ENCODE results near the gene LSM12. TPM values are rescaled to one million over a fixed set of nuclear protein-coding genes. Genes with fewer than 3 reads are reported as not detected.

Gene LSM12
- total and polyA plus RNA-seq, 2 donors (not counting 3 experiments of a cell fraction or from before 2014, with no cell fraction given): 36.5 to 68.9 TPM

DNA sequence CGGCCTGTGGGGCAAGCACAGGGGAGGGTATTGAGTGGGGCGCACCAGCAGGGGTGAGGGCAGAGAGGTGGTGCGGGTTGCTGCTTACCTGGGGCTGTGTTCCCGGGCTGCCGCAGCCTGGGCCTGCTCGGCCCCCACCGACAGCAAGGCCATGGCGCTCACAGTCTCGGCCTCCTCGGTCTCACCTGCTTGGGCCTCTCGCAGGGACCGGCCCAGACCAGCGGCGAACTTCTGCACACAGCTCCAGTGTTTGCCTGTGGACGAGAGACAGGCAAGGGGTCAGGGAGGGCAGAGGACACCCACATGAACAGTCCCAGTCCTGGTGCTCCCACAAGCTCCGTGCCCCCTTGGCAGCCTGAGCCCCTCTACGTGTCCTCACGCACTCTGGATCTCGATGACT is 11.9 kb upstream of the LSM12 start:
- no peaks in the 10 kb centered on the region for H3K9me3 ChIP-seq (replicated peaks; ENCODE audit: control insufficient read depth, insufficient read depth, low read length)

DNA sequence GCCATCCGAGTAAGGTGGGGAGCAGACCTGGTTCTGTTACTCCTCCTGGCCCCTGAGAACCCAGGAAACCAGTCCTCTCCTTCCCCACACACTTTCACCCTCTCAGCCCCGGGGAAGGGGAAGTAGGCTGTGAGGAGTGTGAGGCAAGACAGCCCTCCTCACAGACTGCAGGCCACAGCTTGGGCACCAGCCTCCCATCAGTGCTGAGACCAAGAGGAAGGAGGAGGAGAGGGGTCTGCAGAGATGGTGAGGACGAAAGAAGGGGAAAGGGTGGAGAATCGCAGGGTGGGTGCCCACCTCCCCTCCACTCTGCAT is 11.1 kb upstream of the LSM12 start:
- no peak overlapping the region for H3K27ac ChIP-seq (ENCODE audit: insufficient read depth, low read depth, low read length)
- intact Hi-C loops (cut with micrococcal nuclease) (no loop called here), dilution Hi-C loops (cut with MboI; ENCODE audit: extremely low pct_ligation_motif_present, low sequenced_read_pairs) (no loop called here)
- H3K4me3 ChIP-seq (replicated peaks in 1 of 3; ENCODE audit: insufficient read depth in 1 of 3, low read depth in 1 of 3, low read length in 3 of 3): no peak overlapping the region
- no peak overlapping the region for H3K9ac ChIP-seq (replicated peaks; ENCODE audit: extremely low read depth, insufficient read depth, low read length)
- H3K9me1 ChIP-seq (replicated peaks; ENCODE audit: control insufficient read depth, extremely low read depth, insufficient read depth, low read length): no peaks in the 10 kb centered on the region
- no peaks in the 10 kb centered on the region for H4K20me1 ChIP-seq (replicated peaks; ENCODE audit: control insufficient read depth, extremely low read depth, insufficient read depth, low read length)
- H3K4me1 ChIP-seq (ENCODE audit: control insufficient read depth, extremely low read depth, insufficient read depth, low read length): no peaks in the 10 kb centered on the region
- H3K36me3 ChIP-seq (ENCODE audit: control insufficient read depth in 2 of 2, extremely low read depth in 1 of 2, insufficient read depth in 2 of 2, low read length in 2 of 2): peaks cover 4 to 41% of the 10 kb centered on the region in 2 experiments
- CTCF ChIA-PET: no interaction called here
- TF ChIP-seq GATA2 (IDR thresholded peaks at IDR 0.05; ENCODE audit: insufficient read depth, insufficient read length, low read depth, low read length) (no peak), EZH2 (IDR thresholded peaks at IDR 0.05; ENCODE audit: borderline replicate concordance, low read depth, low read length, severe bottlenecking) (no peak), POLR2AphosphoS5 (IDR thresholded peaks at IDR 0.05; ENCODE audit: insufficient read depth, low read depth, low read length) (no peak), MYC (IDR thresholded peaks at IDR 0.05; ENCODE audit: low read depth, low read length) (no peak), FOS (IDR thresholded peaks at IDR 0.05; ENCODE audit: borderline replicate concordance, insufficient read depth, low read length) (no peak), POLR2A (IDR thresholded peaks at IDR 0.05; ENCODE audit: low read depth, low read length) (no peak), JUN (IDR thresholded peaks at IDR 0.05; ENCODE audit: borderline replicate concordance, insufficient read depth, insufficient read length, low read depth) (no peak)
- TF ChIP-seq, protein P1, sequence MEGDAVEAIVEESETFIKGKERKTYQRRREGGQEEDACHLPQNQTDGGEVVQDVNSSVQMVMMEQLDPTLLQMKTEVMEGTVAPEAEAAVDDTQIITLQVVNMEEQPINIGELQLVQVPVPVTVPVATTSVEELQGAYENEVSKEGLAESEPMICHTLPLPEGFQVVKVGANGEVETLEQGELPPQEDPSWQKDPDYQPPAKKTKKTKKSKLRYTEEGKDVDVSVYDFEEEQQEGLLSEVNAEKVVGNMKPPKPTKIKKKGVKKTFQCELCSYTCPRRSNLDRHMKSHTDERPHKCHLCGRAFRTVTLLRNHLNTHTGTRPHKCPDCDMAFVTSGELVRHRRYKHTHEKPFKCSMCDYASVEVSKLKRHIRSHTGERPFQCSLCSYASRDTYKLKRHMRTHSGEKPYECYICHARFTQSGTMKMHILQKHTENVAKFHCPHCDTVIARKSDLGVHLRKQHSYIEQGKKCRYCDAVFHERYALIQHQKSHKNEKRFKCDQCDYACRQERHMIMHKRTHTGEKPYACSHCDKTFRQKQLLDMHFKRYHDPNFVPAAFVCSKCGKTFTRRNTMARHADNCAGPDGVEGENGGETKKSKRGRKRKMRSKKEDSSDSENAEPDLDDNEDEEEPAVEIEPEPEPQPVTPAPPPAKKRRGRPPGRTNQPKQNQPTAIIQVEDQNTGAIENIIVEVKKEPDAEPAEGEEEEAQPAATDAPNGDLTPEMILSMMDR (IDR thresholded peaks at IDR 0.05; ENCODE audit: extremely low read depth in 1 of 2, insufficient read depth in 1 of 2, low read depth in 1 of 2, low read length in 2 of 2): no peak
- TF ChIP-seq, protein P2, sequence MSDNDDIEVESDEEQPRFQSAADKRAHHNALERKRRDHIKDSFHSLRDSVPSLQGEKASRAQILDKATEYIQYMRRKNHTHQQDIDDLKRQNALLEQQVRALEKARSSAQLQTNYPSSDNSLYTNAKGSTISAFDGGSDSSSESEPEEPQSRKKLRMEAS (IDR thresholded peaks at IDR 0.05; ENCODE audit: insufficient read depth, insufficient read length): no peak
- no peak overlapping the region for H3K4me2 ChIP-seq (ENCODE audit: insufficient read depth, low read length)
- H2AFZ ChIP-seq (ENCODE audit: low read depth, low read length): no peak overlapping the region
- POLR2A ChIA-PET: no interaction called here
- H3K79me2 ChIP-seq (ENCODE audit: control insufficient read depth, insufficient read depth, low read length): peaks cover 2% of the 10 kb centered on the region
- no peaks in the 10 kb centered on the region for H3K9me3 ChIP-seq (replicated peaks; ENCODE audit: control insufficient read depth, insufficient read depth, low read length)
- DNase-seq (ENCODE audit: low read depth, low spot score) (no peak), FAIRE-seq (no peak)
- no TSS peak for BruUV-seq (replicated peaks)
- H3K27me3 ChIP-seq (ENCODE audit: control insufficient read depth in 2 of 2, insufficient read depth in 2 of 2, low read length in 2 of 2): no peaks in the 10 kb centered on the region

More for the DNA sequence above, 11.9 kb upstream of the LSM12 start:
- TF ChIP-seq, protein P1 (IDR thresholded peaks at IDR 0.05; ENCODE audit: extremely low read depth in 1 of 2, insufficient read depth in 1 of 2, low read depth in 1 of 2, low read length in 2 of 2): no peak
- Histone ChIP-seq H4K20me1 (replicated peaks; ENCODE audit: control insufficient read depth, extremely low read depth, insufficient read depth, low read length) (no peaks in the 10 kb centered on the region), H3K4me2 (ENCODE audit: insufficient read depth, low read length) (no peak overlapping the region), H3K4me3 (replicated peaks in 1 of 3; ENCODE audit: insufficient read depth in 1 of 3, low read depth in 1 of 3, low read length in 3 of 3) (no peak overlapping the region), H3K9me1 (replicated peaks; ENCODE audit: control insufficient read depth, extremely low read depth, insufficient read depth, low read length) (no peaks in the 10 kb centered on the region), H3K27ac (ENCODE audit: insufficient read depth, low read depth, low read length) (no peak overlapping the region), H3K27me3 (ENCODE audit: control insufficient read depth in 2 of 2, insufficient read depth in 2 of 2, low read length in 2 of 2) (no peaks in the 10 kb centered on the region), H3K9ac (replicated peaks; ENCODE audit: extremely low read depth, insufficient read depth, low read length) (no peak overlapping the region), H3K4me1 (ENCODE audit: control insufficient read depth, extremely low read depth, insufficient read depth, low read length) (no peaks in the 10 kb centered on the region), H2AFZ (ENCODE audit: low read depth, low read length) (no peak overlapping the region), H3K36me3 (ENCODE audit: control insufficient read depth in 2 of 2, extremely low read depth in 1 of 2, insufficient read depth in 2 of 2, low read length in 2 of 2) (peaks cover 4 to 43% of the 10 kb centered on the region in 2 experiments), H3K79me2 (ENCODE audit: control insufficient read depth, insufficient read depth, low read length) (no peaks in the 10 kb centered on the region)
- ChIA-PET CTCF (interaction anchor here (1.1 to 1.7 kb wide), 2 partner anchors 9 to 37 kb away, joined by 3 to 6 read pairs; no protein-coding TSS in a partner anchor), POLR2A (no interaction called here)
- dilution Hi-C loops (cut with MboI; ENCODE audit: extremely low pct_ligation_motif_present, low sequenced_read_pairs) (no loop called here), intact Hi-C loops (cut with micrococcal nuclease) (no loop called here)
- DNase-seq (ENCODE audit: low read depth, low spot score) (no peak), FAIRE-seq (no peak)
- no TSS peak for BruUV-seq (replicated peaks)
